HEK293 (cell line): ENCODE data around the gene CACYBP.

Experiments
- CTCF ChIP-seq: fragments of 450-650 bp; formaldehyde crosslinking; IDR thresholded peaks from 2 replicates; pipeline ENCODE4 v1.5.1; 2016; ENCODE audit warnings: missing biosample characterization, missing genetic modification characterization
- KLF1 ChIP-seq: fragments of 450-650 bp; formaldehyde crosslinking; IDR thresholded peaks from 2 replicates; pipeline ENCODE4 v1.5.1; 2016; ENCODE audit warnings: missing biosample characterization, missing genetic modification characterization
- PBX3 ChIP-seq: sonication (generic); formaldehyde crosslinking; IDR thresholded peaks from 2 replicates; pipeline ENCODE4 v1.8.1; 2022; ENCODE audit warnings: mild to moderate bottlenecking, moderate library complexity, missing genetic modification reagents
- PRDM10 ChIP-seq: fragments of 450-650 bp; formaldehyde crosslinking; IDR thresholded peaks from 2 replicates; pipeline ENCODE4 v1.5.1; 2016; ENCODE audit warnings: missing biosample characterization, missing genetic modification characterization
- SCRT1 ChIP-seq: fragments of 450-650 bp; formaldehyde crosslinking; IDR thresholded peaks from 2 replicates; pipeline ENCODE4 v1.5.1; 2016; ENCODE audit warnings: missing biosample characterization, missing genetic modification characterization, borderline replicate concordance
- ZBTB1 ChIP-seq: fragments of 450-650 bp; formaldehyde crosslinking; IDR thresholded peaks from 2 replicates; pipeline ENCODE4 v1.5.1; 2016; ENCODE audit warnings: missing biosample characterization, missing genetic modification characterization
- ZFHX2 ChIP-seq: fragments of 450-650 bp; formaldehyde crosslinking; conservative IDR thresholded peaks from 2 replicates; pipeline ENCODE4 v1.5.1; 2016; ENCODE audit warnings: missing biosample characterization, missing genetic modification characterization
- ZNF335 ChIP-seq: fragments of 450-650 bp; formaldehyde crosslinking; conservative IDR thresholded peaks from 2 replicates; pipeline ENCODE4 v1.5.1; 2016; ENCODE audit warnings: missing biosample characterization, missing genetic modification characterization
- ZNF354C ChIP-seq: fragments of 450-650 bp; formaldehyde crosslinking; IDR thresholded peaks from 2 replicates; pipeline ENCODE4 v1.5.1; 2016; ENCODE audit warnings: missing biosample characterization, missing genetic modification characterization, low read depth, borderline replicate concordance
- ZNF513 ChIP-seq: fragments of 450-650 bp; IDR thresholded peaks from 2 replicates; pipeline ENCODE4 v1.5.1; 2018; ENCODE audit warnings: missing biosample characterization, missing genetic modification characterization
- ZNF518A ChIP-seq: fragments of 450-650 bp; formaldehyde crosslinking; conservative IDR thresholded peaks from 2 replicates; pipeline ENCODE4 v1.5.1; 2016; ENCODE audit warnings: low read depth, missing biosample characterization, missing genetic modification characterization
- ZNF768 ChIP-seq: fragments of 450-650 bp; formaldehyde crosslinking; IDR thresholded peaks from 2 replicates; pipeline ENCODE4 v1.5.1; 2018; ENCODE audit warnings: missing biosample characterization, mild to moderate bottlenecking, missing genetic modification characterization
- ZNF837 ChIP-seq: fragments of 450-650 bp; formaldehyde crosslinking; IDR thresholded peaks from 2 replicates; pipeline ENCODE4 v1.5.1; 2016; ENCODE audit warnings: missing biosample characterization, missing genetic modification characterization

GRCh38 chr1:175005085-175005783 is 5.5 kb downstream of the CACYBP start:
- TF ChIP-seq PBX3 (CRISPR knock-in tag) = no peak
- TF ChIP-seq CTCF (tag by site-specific recombination) = no peak
- TF ChIP-seq ZNF837 = no peak
- TF ChIP-seq ZNF354C = no peak
- no peak for TF ChIP-seq ZNF335 (tag by site-specific recombination)
- no peak for TF ChIP-seq KLF1
- no peak for TF ChIP-seq ZNF518A
- TF ChIP-seq PRDM10 (tag by site-specific recombination) = no peak
- no peak for TF ChIP-seq ZBTB1 (tag by site-specific recombination)
- no peak for TF ChIP-seq SCRT1 (tag by site-specific recombination)
- no peak for TF ChIP-seq ZFHX2 (tag by site-specific recombination)
- TF ChIP-seq ZNF513 = no peak
- no peak for TF ChIP-seq ZNF768 (tag by site-specific recombination)
